ENCODE measurements around the gene SPECC1. TPM values are rescaled to one million over a fixed set of nuclear protein-coding genes. Genes with fewer than 3 reads are reported as not detected.

Gene SPECC1
- total and polyA plus RNA-seq, 9 of the 15 experiments (the other 6 are each of a cell fraction or from before 2014, with no cell fraction given), result 2.4 to 19.6 (median 14.7) TPM

DNA sequence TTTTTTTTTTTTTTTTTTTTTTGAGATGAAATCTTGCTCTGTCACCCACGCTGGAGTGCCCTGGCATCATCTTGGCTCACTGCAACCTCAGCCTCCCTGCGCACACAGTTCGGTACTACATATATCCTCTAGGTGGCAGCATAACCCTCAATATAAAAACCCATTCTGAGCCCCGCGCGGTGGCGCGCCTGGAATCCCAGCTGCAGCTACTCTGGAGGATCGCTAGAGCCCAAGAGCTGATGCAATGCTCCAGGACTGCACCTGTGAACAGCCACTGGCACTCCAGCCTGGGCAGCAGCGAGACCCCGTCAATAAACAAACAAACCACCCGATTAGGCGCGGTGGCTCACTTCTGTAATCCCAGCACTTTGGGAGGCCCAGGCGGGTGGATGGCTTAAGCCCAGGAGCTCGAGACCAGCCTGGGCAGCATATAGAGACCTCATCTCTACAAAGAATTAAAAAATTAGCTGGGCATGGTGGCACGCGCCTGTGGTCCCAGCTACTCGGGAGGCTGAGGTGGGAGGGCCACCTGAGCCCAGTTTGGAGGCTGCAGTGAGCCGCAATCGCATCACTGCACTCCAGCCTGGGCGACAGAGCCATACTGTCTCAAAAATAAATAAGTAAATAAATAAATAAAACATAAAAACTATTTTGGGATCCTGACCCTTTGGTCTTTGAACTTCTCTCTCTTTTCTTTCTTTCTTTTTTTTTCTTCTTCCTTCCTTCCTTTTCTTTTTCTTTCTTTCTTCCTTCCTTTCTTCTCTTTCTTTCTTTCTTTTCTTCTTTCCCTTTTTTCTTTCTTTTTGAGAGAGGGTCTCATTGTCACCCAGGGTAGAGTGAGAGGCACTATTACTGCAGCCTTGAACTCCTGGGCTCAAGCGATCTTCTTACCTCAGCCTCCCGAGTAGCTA is 16.1 kb upstream of the SPECC1 start (continued):
- TF ChIP-seq REST (IDR thresholded peaks at IDR 0.05; ENCODE audit: borderline replicate concordance) (peak; percentile 75; the same call in 1 of the 2 replicates), REST (CRISPR knock-in tag; IDR thresholded peaks at IDR 0.05; ENCODE audit: low read depth) (no peak), RBM39 (optimal IDR thresholded peaks at IDR 0.05; ENCODE audit: low read depth, low read length) (no peak), CC2D1A (IDR thresholded peaks at IDR 0.05) (peak; percentile 16; the same call in 1 of the 2 replicates), ZNF584 (CRISPR knock-in tag; IDR thresholded peaks at IDR 0.05; ENCODE audit: low read depth) (no peak), ETS1 (conservative IDR thresholded peaks at IDR 0.05; ENCODE audit: control insufficient read depth, low read depth, low read length) (no peak), POLR2A (conservative IDR thresholded peaks at IDR 0.05) (no peak), RBM14 (IDR thresholded peaks at IDR 0.05; ENCODE audit: borderline replicate concordance, insufficient read depth, low read depth, low read length) (no peak), ZNF282 (CRISPR knock-in tag; IDR thresholded peaks at IDR 0.05) (no peak), TCF7 (IDR thresholded peaks at IDR 0.05; ENCODE audit: borderline replicate concordance) (no peak), HMGXB4 (CRISPR knock-in tag; IDR thresholded peaks at IDR 0.05) (no peak), KDM2B (CRISPR knock-in tag; IDR thresholded peaks at IDR 0.05) (no peak), THAP12 (CRISPR knock-in tag; IDR thresholded peaks at IDR 0.05) (no peak)
